Psoas muscle (tissue), 8 donors: Measurements from ENCODE around the gene RNF135. TPM values are rescaled to one million over a fixed set of nuclear protein-coding genes. Genes with fewer than 3 reads are reported as not detected.
A peak's percentile ranks its signal among the peaks of the same experiment; 100 is the strongest.
"Not testable (repeated sequence)": the region's sequence is repeated elsewhere in the genome, so short reads cannot be mapped to it uniquely, and the experiment has no call there.

Experiments used
- ATAC-seq, 4 donors: fragments of 200-7000 bp; cut with Tn5 transposase; one replicate each; pipeline ENCODE4 v1.9.1; 2020; ENCODE audit warnings: moderate library complexity in 3 of 4, mild to moderate bottlenecking in 2 of 4
- DNase-seq, 2 donors: peaks; one replicate each; pipeline ENCODE4 v3.0.0-alpha.2; 2020
- H3K27ac ChIP-seq: fragments of 200-600 bp; one replicate; pipeline ENCODE4 v1.8.0; 2022
- H3K27me3 ChIP-seq, 3 donors: fragments of 200-600 bp in 1 of 3; one replicate each; pipeline versions ENCODE4 v1.6.1 to v1.8.0; 2013 to 2022; ENCODE audit warnings: low read length in 2 of 3, mild to moderate bottlenecking in 2 of 3, moderate library complexity in 1 of 3; ENCODE audit not compliant: insufficient read depth in 3 of 3
- H3K36me3 ChIP-seq, 2 donors: fragments of 200-600 bp in 1 of 2; one replicate each; pipeline versions ENCODE4 v1.6.1 to v1.8.0; 2013 to 2022; ENCODE audit warnings: low read depth in 1 of 2, mild to moderate bottlenecking in 1 of 2, moderate library complexity in 1 of 2; ENCODE audit not compliant: insufficient read depth in 1 of 2
- H3K4me1 ChIP-seq: fragments of 200-600 bp; one replicate; pipeline ENCODE4 v1.8.0; 2022
- H3K4me3 ChIP-seq: fragments of 200-600 bp; one replicate; pipeline ENCODE4 v1.8.0; 2022; ENCODE audit warnings: mild to moderate bottlenecking
- H3K9me3 ChIP-seq: fragments of 200-600 bp; one replicate; pipeline ENCODE4 v1.8.0; 2022
- CTCF ChIP-seq: fragments of 200-600 bp; IDR thresholded peaks from one replicate; pipeline ENCODE4 v1.8.0; 2022; ENCODE audit warnings: antibody characterized with exemption
- WGBS, 3 donors: extraction: QIAGEN DNeasy Blood & Tissue Kit; methylation state at CpG; one replicate each; pipeline versions ENCODE4 v1.1.6 to v1.1.7; 2013; 5-methylcytosine and 5-hydroxymethylcytosine counted together
- intact Hi-C, 2 donors: fragments of 100-400 bp; cut with DNase I; formaldehyde crosslinking; loops; one replicate each; pipeline versions ENCODE4 v1.11.0 to v1.14.2; 2022
- polyA plus RNA-seq, 3 donors: library from polyadenylated mRNA; stranded (reverse); fragments of 200-250 nt; gene quantifications; one replicate each; pipeline ENCODE4 v1.2.3, GENCODE V29; 2013
- total RNA-seq, 4 donors: library from RNA; stranded (reverse); fragmentation: NEBNext Ultra II Directional in 2 of 4; extraction: Animal tissue kit (Norgen Biotek cat#: 25700) in 2 of 4; gene quantifications; one replicate each; pipeline versions ENCODE4 v1.2.1 to v1.2.4, GENCODE V29; 2021 to 2023
- donor health status: healthy with polysubstance abuse.
- donor health status: DM: no; HTN: no; CAD: no; lungs with moderate emphysema.
- donor health status: Bipolar disorder and iron deficiency.
- donor health status: healthy.
- donor health status: DM: yes; HTN: yes; CAD: no.
- donor health status: DM: no; HTN: no; CAD: no.
- donor health status: DM: no; HTN: no; CAD: no.
- donor health status: DM: yes; HTN: yes; CAD: no.

RNF135 gene
- total and polyA plus RNA-seq, 7 donors: 2.4 to 7.3 (median 5.8) TPM

- 6 to 16% (median 7%) methylated on average over 31 of the region's 31 CpGs for WGBS, 3 donors
- Histone ChIP-seq H3K9me3 (peaks cover 3% of the 10 kb centered on the region), H3K4me3 (peak overlapping the region; percentile 92), H3K27ac (peak overlapping the region; percentile 89), H3K4me1 (no peaks in the 10 kb centered on the region), H3K36me3 (peaks cover 0 to 1% of the 10 kb centered on the region in 2 donors), H3K27me3 (no peaks in the 10 kb centered on the region)
- peak in 1 of 2 donors; percentile 39 for DNase-seq
- intact Hi-C loops: loop anchor here in 1 of 2 donors (2.0 kb wide), 1 partner anchor 63 kb away; the partner anchor contains the start of gene TEFM
- no peak for TF ChIP-seq CTCF
- peak in 3 of 4 donors; percentile 8 to 21 (median 9) for ATAC-seq
These were observed 629 bp upstream of the RNF135 start for GRCh38 chr17:30969989-30970830.

DNA sequence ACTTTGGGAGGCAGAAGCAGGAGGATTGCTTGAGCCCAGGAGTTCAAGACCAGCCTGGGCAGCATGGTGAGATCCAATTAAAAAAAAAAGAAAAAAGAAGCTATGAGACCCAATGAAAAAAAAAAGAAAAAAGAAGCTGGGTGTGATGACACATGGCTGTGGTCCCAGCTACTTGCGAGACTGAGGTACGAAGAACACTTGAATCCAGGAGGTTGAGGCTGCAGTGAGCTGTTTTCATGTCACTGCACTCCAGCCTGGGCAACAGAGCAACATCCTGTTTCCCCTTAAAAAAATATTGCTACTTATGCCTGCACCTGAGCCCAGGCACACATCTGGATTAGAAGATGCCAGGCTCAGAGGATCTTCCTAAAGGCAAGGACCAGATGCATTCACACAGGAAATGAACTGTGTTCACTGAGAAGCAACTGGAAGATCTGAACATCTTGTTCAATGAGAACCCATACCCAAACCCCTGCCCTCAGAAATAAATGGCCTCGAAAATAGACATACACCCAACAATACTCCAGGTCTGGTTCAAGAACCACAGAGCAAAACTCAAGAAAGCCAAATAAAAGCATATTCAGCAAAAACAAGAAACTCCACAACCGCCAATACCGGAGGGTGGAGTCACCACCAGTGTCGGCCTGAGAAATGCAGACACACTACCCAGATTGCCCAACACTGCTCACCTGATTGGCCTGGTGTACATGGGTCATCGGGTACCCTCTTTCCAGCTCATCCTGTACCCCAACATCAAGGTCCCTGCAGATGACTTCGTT lies 4.4 kb downstream of the RNF135 start:
- WGBS, 3 donors: 93 to 97% (median 93%) methylated on average over 8 of the region's 8 CpGs
- intact Hi-C loops: no loop called here
- Histone ChIP-seq H3K27ac (no peak overlapping the region), H3K4me1 (no peaks in the 10 kb centered on the region), H3K36me3 (peaks cover 0 to 2% of the 10 kb centered on the region in 2 donors), H3K9me3 (peaks cover 3% of the 10 kb centered on the region), H3K27me3 (no peaks in the 10 kb centered on the region), H3K4me3 (no peak overlapping the region)
- DNase-seq (peak in 1 of 2 donors; percentile 0), ATAC-seq (no peak)
- TF ChIP-seq CTCF: no peak

DNA sequence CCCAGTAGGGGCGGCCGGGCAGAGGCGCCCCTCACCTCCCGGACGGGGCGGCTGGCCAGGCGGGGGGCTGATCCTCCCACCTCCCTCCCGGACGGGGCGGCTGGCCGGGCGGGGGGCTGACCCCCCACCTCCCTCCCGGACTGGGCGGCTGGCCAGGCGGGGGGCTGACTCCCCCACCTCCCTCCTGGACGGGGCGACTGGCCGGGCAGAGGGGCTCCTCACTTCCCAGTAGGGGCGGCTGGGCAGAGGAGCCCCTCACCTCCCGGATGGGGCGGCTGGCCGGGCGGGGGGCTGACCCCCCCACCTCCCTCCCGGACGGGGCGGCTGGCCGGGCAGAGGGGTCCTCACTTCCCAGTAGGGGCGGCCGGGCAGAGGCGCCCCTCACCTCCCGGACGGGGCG lies 9.1 kb downstream of the RNF135 start:
- intact Hi-C loops: loop anchor here in 1 of 2 donors (5.0 kb wide), 1 partner anchor 1723 kb away; no protein-coding TSS in a partner anchor
- DNase-seq, H3K4me3 ChIP-seq, ATAC-seq, H3K9me3 ChIP-seq, H3K27me3 ChIP-seq, H3K36me3 ChIP-seq, H3K4me1 ChIP-seq, H3K27ac ChIP-seq: not testable (repeated sequence)
- 96 to 99% methylated on average over 5 to 17 of the region's 33 CpGs; no CpG with 5 or more reads in 1 of the 3 donors for WGBS, 3 donors

DNA sequence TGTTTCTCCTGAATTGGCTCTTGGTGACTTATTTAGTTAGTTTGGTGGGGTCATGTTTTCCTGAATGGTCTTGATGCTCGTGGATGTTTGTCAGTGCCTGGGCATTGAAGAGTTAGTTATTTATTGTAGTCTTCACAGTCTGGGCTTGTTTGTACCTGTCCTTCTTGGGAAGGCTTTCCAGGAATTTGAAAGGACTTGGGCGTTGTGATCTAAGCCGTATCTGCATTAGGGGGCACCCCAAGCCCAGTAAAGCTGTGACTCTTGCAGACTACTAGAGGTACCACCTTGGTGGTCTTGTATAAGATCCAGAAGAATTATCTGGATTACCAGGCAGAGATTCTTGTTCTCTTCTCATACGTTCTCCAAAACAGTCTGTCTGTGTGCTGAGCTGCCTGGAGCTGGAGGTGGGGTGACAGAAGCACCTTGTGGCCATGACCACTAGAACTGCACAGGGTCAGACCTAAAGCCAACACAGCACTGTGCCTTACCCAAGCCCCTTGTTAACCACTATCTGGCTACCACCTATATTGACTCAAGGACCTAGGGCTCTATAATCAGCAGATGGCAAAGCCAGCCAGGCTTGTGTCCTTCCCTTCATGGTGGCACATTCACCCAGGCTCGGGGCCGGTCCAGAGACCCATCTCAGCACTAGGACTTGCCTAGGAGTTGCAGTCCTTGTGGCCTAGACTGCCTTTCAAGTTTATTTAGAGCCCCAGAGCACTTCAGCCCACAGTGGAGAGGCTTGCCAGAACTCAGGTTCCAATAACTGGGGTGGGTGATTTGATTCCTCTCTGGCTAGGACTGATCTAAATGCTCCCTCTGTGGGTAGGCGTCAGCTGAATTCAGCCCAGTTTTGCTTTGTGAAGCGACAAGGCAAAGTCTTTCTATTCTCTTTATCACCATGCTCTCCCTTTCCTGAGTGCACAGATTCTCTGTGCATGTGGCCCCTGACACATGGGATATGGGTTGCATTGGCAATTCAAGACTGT lies 11.0 kb downstream of the RNF135 start:
- WGBS, 3 donors: 75 to 85% (median 83%) methylated on average over 8 of the region's 8 CpGs
- Histone ChIP-seq H3K4me1 (no peaks in the 10 kb centered on the region), H3K4me3 (no peak overlapping the region), H3K27me3 (no peaks in the 10 kb centered on the region), H3K27ac (no peak overlapping the region), H3K9me3 (no peaks in the 10 kb centered on the region), H3K36me3 (peaks cover 0 to 25% of the 10 kb centered on the region in 2 donors)
- intact Hi-C loops: loop anchor here in 1 of 2 donors (5.0 kb wide), 1 partner anchor 1725 kb away; no protein-coding TSS in a partner anchor
- ATAC-seq (no peak), DNase-seq (no peak)
- no peak for TF ChIP-seq CTCF
